NCI-H1048 (cell line): ENCODE results near the gene CRHR1.
"Not testable (repeated sequence)": the region's sequence is repeated elsewhere in the genome, so short reads cannot be mapped to it uniquely, and the experiment has no call there.

Experiments used
- DNase-seq: peaks from one replicate; lab custom pipeline; 2025; lab: John Stamatoyannopoulos, UW

Gene CRHR1

GRCh38 chr17:45845376-45846185, 61.5 kb downstream of the CRHR1 start:
- no peak for DNase-seq

- no peak for DNase-seq
Observed at GRCh38 chr17:45846223-45846622, 62.1 kb downstream of the CRHR1 start.

DNA sequence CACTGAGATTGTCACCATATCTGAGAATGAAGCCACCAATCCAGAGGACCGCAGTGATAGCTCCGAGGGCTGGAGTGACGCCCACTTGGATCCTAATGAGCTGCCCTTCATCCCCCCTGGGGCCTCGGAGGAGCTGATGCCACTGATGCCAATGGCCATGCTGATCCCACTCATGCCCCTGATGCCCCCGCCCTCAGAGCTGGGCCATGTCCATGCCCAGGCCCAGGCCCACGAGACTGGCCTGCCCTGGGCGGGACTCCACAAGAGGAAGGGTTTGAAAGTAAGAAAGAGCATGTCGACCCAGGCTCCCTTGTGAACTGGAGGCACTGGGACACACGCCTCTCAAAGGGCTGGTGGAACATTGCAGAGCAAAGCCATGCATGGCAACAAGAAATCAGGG, 62.5 kb downstream of the CRHR1 start:
- DNase-seq = no peak

DNA sequence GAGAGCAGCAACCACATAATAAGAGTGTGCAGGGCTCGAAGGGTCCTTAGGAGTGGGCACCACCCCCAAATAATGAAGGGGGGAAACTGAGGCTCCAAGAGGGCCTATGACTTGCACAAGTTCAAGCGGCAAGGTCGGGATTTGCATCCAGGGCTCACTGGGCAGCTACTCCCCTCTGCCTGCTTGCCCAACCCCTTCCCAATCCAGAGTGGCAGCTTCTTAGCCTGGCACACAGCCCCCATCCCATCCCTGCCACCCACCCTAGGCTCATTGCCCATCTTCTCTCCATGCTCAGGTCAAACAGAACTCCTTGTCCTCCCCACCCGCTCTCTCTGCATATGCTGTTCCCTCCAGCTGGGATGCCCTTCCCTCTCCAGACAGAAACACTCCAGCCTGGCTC, 63.0 kb downstream of the CRHR1 start:
- DNase-seq = no peak

DNA sequence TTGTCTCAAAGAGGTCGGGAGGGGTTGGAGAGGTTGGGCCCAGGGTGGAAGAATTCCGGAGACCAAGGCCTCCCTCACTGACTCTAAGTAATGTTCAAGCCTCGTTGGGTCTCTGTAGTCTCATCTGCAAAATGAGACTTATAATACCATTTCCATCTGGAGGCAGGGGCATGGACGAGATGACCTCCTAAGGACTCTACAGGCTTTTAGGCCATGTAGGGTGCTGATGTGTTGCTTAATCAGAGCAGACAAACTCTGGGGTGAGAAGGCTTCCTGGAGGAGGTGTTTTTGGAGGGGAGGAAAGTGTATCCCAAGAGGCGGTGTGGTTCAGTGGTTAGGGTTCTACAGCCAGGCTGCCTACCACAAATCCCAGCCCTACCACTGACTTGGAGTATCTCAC, 63.6 kb downstream of the CRHR1 start:
- no peak for DNase-seq

DNA sequence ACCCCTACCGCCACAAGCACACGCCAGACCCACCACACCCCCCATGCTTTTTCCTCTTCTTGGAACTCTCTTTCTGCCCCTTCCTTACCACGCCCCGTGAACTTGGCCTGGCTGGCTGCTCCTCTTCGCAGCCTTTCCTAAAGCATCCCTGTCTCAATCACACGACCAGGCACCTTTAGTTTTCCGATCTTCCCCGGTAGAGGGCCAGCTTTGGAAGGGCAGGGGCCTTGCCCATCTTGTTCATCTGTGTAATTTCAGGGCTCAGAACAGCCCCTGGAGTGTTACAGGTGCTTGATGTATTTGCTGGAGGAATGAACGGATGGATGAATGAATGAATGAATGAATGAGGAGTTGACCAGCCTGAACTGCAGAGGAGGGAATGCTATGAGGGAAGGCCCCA, 64.3 kb downstream of the CRHR1 start:
- no peak for DNase-seq

DNA sequence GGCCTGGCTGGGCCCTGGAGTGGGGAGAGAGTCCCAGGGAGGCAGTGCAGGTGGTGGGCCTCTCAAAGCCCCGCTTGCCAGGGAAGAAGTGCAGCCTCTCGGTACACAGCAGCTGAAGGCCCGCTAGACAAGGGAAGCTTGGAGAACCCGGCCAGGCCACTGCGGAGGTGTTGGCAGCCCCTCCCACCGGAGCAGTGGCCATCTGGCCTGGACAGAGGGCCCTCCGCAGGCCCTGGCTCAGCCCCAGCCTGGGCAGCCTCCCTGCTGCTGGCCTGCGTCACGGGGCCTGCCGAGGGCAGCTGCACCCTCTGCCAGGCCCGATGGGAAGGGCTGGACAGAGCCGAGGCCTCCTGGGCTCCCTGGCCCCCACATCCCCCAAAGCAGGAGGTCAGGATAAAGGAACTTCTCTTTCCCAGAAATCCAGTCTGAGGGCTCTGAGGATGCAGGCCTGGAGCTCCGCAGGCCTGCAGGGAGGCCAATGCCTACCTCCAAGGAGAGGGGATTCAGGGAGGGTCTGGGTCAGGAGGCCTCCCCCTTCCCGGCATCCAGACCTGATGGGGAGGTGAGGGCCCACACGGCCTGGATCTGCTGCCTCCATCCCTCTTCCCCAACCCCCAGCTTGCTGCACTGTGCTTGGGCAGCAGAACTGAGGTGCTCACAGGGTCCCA, 64.9 kb downstream of the CRHR1 start:
- no peak for DNase-seq

DNA sequence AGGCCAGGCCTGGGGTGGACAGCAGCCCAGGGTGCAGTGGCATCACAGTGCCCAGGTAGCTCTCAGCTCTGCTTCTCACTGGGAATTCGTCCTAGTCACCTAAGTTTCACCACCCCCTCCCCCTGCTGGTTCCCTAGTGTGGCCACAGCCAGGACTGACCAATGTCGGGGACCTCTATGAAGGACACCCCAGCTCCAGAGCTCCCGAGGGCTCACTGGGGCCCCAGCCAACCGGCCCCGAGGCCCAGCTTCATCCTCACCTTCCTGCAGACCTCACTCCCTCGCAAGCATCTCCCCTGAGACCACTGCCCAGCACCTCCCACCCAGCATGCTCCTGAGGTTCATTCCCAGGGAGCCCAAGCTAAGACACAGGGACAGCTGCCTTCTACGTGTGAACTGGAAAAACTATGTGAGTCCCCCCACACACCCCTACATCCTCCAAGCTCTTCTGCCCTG, 65.4 kb downstream of the CRHR1 start:
- DNase-seq = no peak

DNA sequence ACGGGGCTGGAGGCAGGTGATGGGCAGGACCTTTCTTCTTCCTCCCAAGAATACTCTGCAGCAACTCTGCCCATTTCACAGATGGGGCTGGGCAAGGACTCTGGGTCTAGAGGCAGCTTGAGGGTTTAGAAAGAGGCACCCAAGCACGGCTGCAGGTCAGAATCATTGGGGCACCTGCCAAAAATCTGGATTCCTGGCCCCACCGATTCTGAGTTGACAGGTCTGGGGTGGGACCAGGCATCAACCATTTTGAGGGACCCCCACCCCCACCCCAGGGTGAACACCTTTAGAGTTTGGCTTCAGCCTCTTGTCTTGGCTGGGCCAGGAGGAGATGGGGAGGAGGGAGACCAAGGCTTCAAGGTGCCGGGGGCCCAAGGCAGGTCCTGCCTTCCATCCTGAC, 65.9 kb downstream of the CRHR1 start:
- DNase-seq = no peak

DNA sequence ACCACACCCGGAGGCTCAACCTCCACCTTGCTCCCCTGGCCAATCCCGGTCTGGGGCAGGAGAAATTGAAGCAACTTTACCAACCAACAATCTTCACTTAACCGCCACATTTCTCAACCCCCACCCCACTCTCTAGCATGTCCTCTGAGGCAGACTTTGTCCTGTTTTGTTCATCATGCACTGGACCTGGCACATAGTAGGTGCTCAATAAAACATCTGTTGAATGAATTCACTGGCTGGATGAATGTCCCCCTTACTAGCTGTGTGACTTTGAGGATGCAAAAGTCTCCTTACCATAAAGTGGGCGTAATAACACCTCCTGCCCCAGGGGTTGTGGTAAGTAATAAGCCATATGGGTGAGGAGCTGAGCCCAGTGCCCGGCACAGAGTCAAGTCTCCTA, 66.3 kb downstream of the CRHR1 start:
- no peak for DNase-seq

DNA sequence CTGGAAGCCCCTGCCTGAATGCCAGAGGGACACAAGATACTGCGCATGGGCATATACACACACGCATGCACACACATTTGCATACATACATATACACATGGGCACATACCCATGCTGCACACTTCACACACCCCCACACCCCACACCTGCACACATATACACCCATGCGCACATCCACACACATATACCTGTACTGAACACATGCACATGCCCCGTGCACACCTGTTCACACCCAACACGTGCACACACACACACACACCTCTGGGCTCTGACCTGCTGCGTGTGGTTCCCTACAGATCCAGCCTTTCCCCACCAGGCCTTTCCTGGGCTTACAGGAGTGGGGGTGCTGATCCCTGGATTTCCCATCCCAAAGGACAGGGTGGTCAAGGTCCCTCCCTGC, 66.9 kb downstream of the CRHR1 start:
- DNase-seq = no peak

GRCh38 chr17:45851464-45851863, 67.3 kb downstream of the CRHR1 start:
- DNase-seq = no peak

DNA sequence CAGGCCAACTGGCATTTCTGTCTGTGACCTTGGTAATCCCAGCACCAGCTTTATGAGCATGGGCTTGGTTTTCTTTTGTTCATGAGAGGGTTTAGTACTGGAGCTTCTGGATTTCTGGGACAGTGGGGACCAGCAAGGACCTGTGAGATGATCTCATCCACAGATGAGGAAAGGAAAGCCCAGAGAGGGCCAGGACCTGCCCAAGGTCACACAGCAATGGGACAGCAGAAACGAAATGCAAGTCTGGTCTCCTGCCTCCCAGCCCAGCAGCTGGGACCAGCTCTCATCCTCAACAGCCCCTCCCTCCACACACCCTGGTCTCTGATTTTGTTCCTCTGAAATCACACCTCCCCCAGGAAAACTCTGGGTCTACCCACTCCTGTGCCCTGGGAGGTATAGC, 67.8 kb downstream of the CRHR1 start:
- no peak for DNase-seq

GRCh38 chr17:45852535-45853297, 68.6 kb downstream of the CRHR1 start:
- no peak for DNase-seq

- no peak for DNase-seq
Observed at GRCh38 chr17:45854209-45854608, 70.1 kb downstream of the CRHR1 start.

DNA sequence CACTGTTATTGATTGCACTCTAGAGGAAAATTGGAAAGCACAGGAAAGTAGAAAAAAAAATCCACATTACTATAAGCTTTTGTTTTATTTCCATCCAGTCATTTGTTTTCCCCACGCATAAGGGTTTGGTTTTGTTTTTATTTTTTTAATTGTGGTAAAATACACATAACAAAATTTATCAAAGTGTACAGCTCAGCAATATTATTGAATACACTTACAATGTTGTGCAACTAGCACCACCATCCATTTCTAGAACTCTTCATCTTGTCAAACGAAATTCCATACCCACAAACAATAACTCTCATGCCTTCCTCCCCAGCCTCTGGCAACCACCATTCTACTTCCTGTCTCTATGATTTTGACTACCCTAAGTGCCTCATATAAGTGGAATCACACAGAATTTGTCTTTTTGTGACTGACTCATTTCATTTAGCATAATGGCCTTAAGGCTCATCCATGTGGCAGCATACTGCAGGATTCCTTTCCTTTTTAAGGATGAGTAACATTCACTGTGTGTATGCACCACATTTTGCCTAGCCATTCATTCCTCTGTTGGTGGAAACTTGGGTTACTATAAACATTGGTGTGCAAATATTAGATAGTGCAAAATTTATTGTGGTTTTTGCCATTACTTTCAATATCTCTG, 71.7 kb downstream of the CRHR1 start:
- no peak for DNase-seq

DNA sequence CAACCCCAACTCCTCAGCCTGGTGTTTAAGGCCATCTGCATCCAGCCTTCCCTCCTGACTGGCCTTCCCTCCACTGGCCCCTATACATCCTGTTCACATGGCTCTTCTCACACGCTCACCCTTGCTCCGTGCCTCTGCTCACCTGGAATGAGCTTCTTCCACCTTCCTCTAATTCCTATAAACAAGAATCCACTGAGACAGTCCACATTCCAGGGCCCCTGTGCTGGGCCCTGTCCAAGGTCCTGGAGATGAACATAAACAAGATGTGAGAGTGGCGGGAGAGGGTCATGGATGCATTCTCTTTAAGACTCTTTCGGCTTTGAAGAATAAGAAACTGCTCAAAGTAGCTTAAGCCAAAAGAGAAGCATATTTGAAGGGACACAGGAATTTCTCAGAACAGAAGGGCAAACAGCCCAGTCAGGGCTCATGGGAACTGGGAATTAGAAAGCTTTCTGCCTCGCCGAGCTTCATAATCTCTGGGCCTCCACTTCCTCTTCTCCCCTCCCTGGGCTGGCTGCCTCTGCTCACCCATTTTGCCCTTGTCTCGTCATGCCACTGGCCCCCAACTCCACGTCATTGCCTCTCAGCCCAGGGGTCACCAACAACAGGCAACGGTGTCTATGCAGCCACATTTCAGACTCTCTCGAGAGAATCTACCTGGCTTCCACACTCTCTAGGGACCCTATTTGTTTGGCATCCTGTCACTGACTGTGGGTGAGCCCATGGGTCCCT, 74.0 kb downstream of the CRHR1 start:
- DNase-seq = no peak

DNA sequence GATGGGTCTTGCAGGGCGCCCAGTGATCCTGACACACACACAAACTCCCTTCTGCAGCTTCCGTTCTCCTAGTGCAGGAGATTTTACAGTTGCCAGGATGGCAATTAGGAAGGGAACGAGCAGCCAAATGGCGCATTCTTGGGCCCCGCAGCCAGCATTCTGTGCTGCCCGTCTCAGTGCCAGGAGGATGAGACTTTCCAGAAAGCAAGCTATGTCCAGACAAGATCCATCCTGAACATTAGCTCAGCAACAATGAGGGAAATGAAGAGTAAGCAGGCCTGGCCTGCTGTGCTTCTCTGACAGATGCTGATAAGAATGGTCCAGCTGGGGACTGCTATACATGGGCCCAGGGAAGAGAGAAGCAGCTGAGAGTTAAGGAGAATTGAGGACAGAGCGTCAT, 77.0 kb downstream of the CRHR1 start:
- DNase-seq = no peak

DNA sequence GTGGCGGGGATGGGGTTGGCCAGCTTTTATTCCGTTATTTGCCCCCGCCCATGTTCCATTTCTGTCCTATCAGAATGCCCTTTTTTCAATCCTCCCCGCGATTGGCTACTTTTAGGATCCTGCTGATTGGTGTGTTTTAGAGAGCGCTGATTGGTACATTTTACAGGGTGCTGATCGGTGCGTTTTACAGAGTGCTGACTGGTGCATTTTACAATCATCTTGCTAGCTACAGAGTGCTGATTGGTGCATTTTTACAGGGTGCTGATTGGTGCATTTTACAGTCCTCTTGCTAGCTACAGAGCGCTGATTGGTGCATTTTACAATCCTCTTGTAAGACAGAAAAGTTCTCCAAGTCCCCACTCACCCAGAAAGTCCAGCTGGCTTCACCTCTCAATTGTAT, 78.0 kb downstream of the CRHR1 start:
- not testable (repeated sequence) for DNase-seq

DNA sequence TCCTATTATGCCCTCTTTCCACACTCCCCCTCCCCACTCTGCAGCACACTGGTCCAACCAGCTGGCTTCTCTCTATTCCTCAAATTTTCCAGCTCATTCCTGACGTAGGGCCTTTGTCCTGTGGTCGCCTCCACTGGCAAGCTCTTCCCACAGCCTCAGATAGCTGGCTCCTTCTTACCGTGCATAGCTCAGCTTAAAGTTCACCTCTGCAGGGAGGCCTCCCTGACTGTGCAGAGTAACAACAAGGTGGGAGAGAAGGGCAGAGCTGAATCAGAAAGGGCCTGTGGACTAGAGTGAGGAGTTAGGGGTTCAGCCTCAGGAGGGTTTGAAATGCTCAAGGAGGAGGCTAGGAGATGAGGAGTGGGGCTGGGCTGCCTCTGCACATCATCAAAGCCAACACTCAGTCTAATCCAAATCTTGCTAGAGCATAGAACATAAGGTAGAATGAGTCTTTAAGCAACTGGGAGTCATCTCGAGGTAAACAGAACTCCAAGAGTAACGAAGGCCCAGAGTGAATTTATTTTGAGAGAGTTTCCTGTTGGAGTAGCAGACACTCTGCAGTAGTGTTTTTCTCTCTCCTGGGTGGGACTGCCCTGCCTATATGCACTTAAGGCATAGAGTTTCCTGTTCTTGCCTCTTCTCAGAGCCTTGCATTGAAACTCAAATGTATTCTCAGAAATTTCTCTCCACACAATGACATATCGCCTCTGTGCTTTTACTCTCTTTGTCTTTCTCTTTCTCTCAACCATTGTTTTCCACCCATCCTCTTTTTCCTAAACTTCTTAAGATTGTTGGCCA, 79.9 kb downstream of the CRHR1 start:
- DNase-seq = no peak

GRCh38 chr17:45867171-45867570, 83.1 kb downstream of the CRHR1 start:
- no peak for DNase-seq
